LNCAP (cell line): Measurements from ENCODE around the gene OR4C5.
A peak's percentile ranks its signal among the peaks of the same experiment; 100 is the strongest.
"Not testable (repeated sequence)": the region's sequence is repeated elsewhere in the genome, so short reads cannot be mapped to it uniquely, and the experiment has no call there.

Source experiments
- CTCF ChIP-seq: fragments of 450-650 bp; IDR thresholded peaks from 2 replicates; pipeline ENCODE4 v1.5.1; 2017; ENCODE audit warnings: mild to moderate bottlenecking

Gene OR4C5

DNA sequence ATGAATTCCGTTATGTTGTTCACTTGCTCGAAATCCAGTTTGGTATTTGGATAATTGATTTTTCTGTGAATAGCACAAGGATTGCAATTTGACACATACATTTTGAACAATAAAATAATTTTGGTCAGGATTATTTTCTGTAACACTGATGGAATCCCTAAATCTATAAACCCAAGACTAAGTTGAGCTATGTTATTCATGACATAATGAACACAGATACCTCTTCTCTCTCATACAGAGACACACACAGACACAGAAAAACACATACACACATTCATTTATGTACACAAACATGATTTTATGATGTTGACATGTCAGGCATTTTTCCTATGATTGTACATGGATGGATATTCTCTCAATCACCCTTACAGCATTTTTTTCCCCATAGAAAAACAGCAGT, at the start of gene OR4C5:
Gene OR4C5, minus strand, starts transcription at position 101 of the 400 bp plus-strand sequence. Its CDS starts 0 bp downstream, at position 101.
- TF ChIP-seq CTCF, result no peak

GRCh38 chr11:48384670-48385069, 18.4 kb upstream of the OR4C5 start:
- peak; percentile 35; the same call in 1 of the 2 replicates for TF ChIP-seq CTCF

- TF ChIP-seq CTCF, result no peak
Observed at GRCh38 chr11:48354677-48355076, 11.6 kb downstream of the OR4C5 start.

GRCh38 chr11:48354013-48354412, 12.3 kb downstream of the OR4C5 start:
- no peak for TF ChIP-seq CTCF

- TF ChIP-seq CTCF, result no peak
Observed at GRCh38 chr11:48341466-48341865, 24.8 kb downstream of the OR4C5 start.

DNA sequence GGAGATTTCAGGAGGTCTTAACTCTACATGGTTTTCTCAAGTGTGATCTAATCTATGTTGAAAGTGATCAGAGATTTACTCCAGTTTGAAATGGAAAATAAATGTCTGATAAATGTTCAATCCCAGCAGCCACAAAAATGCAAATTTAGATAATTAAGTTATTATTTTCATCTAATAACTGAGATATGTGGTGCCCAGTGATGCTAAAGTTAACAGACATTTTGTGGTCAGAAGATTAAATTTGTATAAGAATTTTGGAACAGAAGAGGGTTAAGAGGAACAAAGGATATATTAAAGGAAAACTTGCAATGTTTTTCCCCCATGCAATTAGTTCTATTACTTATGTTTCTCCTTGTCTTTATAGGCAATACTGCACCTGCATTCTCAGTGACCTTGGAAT, 41.6 kb downstream of the OR4C5 start, which contains the start of gene OR4C3:
Gene OR4C3, plus strand, starts transcription at position 301 of the 400 bp plus-strand sequence. CDS start 102 bp downstream, outside the sequence.
- not testable (repeated sequence) for TF ChIP-seq CTCF
